GM19099 (cell line): ENCODE measurements around the gene COL9A3.

ENCODE experiments used
- POLR2A ChIP-seq: IDR thresholded peaks from 3 replicates; pipeline ENCODE4 v1.6.1; 2011; ENCODE audit warnings: low read depth; ENCODE audit not compliant: insufficient read length; ENCODE audit errors: extremely low read depth

COL9A3 gene

GRCh38 chr20:62838128-62838891, 21.5 kb downstream of the COL9A3 start:
- TF ChIP-seq POLR2A = no peak

- TF ChIP-seq POLR2A = no peak
Observed at GRCh38 chr20:62839261-62839660, 22.4 kb downstream of the COL9A3 start.

GRCh38 chr20:62839816-62840215, 23.0 kb downstream of the COL9A3 start:
- no peak for TF ChIP-seq POLR2A

- no peak for TF ChIP-seq POLR2A
Observed at GRCh38 chr20:62840244-62841197, 23.7 kb downstream of the COL9A3 start.

GRCh38 chr20:62841705-62842212, 24.9 kb downstream of the COL9A3 start:
- TF ChIP-seq POLR2A = no peak

- no peak for TF ChIP-seq POLR2A
Observed at GRCh38 chr20:62843656-62844055, 26.8 kb downstream of the COL9A3 start.

GRCh38 chr20:62844182-62844581, 27.3 kb downstream of the COL9A3 start:
- TF ChIP-seq POLR2A = no peak

- no peak for TF ChIP-seq POLR2A
Observed at GRCh38 chr20:62845416-62846160, 28.7 kb downstream of the COL9A3 start.

GRCh38 chr20:62846166-62846890, 29.5 kb downstream of the COL9A3 start:
- no peak for TF ChIP-seq POLR2A

GRCh38 chr20:62849431-62849830, 32.6 kb downstream of the COL9A3 start:
- no peak for TF ChIP-seq POLR2A

- no peak for TF ChIP-seq POLR2A
Observed at GRCh38 chr20:62850333-62850974, 33.6 kb downstream of the COL9A3 start.

- no peak for TF ChIP-seq POLR2A
Observed at GRCh38 chr20:62852196-62852595, 35.3 kb downstream of the COL9A3 start.

GRCh38 chr20:62852841-62853240, 36.0 kb downstream of the COL9A3 start:
- TF ChIP-seq POLR2A = no peak

GRCh38 chr20:62854121-62854520, 37.3 kb downstream of the COL9A3 start:
- TF ChIP-seq POLR2A = no peak
